ENCODE measurements around the gene NFAT5. TPM values are rescaled to one million over a fixed set of nuclear protein-coding genes. Genes with fewer than 3 reads are reported as not detected.

NFAT5 gene
- total RNA-seq, 1 experiment from 2014 or later, result 21.0 TPM

DNA sequence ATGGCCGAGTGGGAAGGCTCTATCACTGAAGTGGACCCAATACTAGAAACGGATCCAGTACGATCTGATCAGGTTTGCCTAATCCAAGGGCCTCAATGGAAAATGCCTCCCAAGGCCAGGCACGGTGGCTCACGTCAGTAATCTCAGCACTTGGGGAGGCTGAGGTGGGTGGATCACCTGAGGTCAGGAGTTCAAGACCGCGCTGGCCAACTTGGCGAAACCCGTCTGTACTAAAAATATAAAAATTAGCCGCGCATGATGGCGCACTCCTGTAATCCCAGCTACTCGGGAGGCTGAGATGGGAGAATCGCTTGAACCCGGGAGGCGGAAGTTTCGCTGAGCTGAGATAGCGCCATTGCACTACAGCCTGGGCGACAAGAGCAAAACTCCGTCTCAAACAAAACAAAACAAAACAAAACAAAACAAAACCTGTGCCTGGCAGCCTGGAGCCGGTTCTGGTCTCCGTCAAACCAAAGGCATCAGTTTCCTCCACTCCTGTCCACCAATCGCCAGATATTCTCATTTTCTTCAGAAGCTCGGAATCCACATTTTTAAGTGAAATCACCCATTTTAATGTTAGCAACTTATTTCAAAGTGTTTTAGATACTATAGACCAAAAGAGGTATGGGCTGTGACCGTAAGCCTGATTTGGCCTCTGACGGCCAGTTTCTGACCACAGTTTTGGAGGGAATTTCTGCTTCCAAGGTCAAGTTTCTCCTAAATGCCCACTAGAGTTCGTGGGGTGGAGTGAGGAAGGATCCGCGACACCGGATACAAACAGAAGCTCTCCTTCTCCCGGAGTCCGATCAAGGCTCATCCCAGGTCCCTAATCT is 159.9 kb downstream of the NFAT5 start:
- peak; percentile 33 for DNase-seq
- Histone ChIP-seq H4K5ac (ENCODE audit: insufficient read length, low read depth, low read length) (no peak overlapping the region), H2BK20ac (ENCODE audit: low read depth, low read length, poor library complexity, severe bottlenecking) (no peak overlapping the region), H2BK5ac (ENCODE audit: insufficient read length, low read length) (no peak overlapping the region), H2BK15ac (ENCODE audit: low read depth, low read length) (no peak overlapping the region), H4K20me1 (ENCODE audit: control insufficient read depth, insufficient read depth, insufficient read length) (no peaks in the 10 kb centered on the region), H3K4me2 (ENCODE audit: insufficient read depth, insufficient read length, low read length) (peak overlapping the region; percentile 78), H2AK5ac (ENCODE audit: insufficient read length, low read length) (no peak overlapping the region), H2BK12ac (ENCODE audit: insufficient read length, low read depth, low read length) (no peak overlapping the region), H3K14ac (ENCODE audit: insufficient read depth, low read length) (peak overlapping the region; percentile 92), H3K9me3 (ENCODE audit: control insufficient read depth, low read depth, low read length) (no peaks in the 10 kb centered on the region), H3K9ac (ENCODE audit: extremely low read depth, insufficient read length, low read length) (peak overlapping the region; percentile 90), H2BK120ac (ENCODE audit: low read depth, low read length, poor library complexity, severe bottlenecking) (no peak overlapping the region), H3T11ph (ENCODE audit: low read length) (no peak overlapping the region), H3K79me1 (ENCODE audit: insufficient read depth, low read depth, low read length, poor library complexity, severe bottlenecking) (no peaks in the 10 kb centered on the region), H3K27me3 (ENCODE audit: insufficient read depth, low read length) (no peaks in the 10 kb centered on the region), H3K56ac (ENCODE audit: insufficient read length, low read depth, low read length) (no peak overlapping the region), H2AFZ (ENCODE audit: low read length) (no peak overlapping the region), H3K18ac (ENCODE audit: insufficient read length, low read depth, low read length) (peak overlapping the region; percentile 84), H4K8ac (replicated peaks; ENCODE audit: insufficient read length, low read depth, low read length) (no peak overlapping the region), H4K91ac (ENCODE audit: insufficient read length, low read depth, low read length) (no peak overlapping the region), H3K23me2 (ENCODE audit: insufficient read length, low read depth, low read length, poor library complexity, severe bottlenecking) (peaks cover 12% of the 10 kb centered on the region), H3K27ac (ENCODE audit: insufficient read length, low read depth, low read length) (peak overlapping the region; percentile 80), H3K4me1 (ENCODE audit: insufficient read depth, low read length) (no peaks in the 10 kb centered on the region; the same call in 1 of the 2 replicates), H3K79me2 (ENCODE audit: insufficient read depth, low read length) (peaks cover 2% of the 10 kb centered on the region; the same call in 1 of the 2 replicates), H3K4ac (ENCODE audit: low read depth, low read length) (no peak overlapping the region), H3K23ac (ENCODE audit: insufficient read length, low read depth, low read length) (no peak overlapping the region)
- TF ChIP-seq, protein P1, sequence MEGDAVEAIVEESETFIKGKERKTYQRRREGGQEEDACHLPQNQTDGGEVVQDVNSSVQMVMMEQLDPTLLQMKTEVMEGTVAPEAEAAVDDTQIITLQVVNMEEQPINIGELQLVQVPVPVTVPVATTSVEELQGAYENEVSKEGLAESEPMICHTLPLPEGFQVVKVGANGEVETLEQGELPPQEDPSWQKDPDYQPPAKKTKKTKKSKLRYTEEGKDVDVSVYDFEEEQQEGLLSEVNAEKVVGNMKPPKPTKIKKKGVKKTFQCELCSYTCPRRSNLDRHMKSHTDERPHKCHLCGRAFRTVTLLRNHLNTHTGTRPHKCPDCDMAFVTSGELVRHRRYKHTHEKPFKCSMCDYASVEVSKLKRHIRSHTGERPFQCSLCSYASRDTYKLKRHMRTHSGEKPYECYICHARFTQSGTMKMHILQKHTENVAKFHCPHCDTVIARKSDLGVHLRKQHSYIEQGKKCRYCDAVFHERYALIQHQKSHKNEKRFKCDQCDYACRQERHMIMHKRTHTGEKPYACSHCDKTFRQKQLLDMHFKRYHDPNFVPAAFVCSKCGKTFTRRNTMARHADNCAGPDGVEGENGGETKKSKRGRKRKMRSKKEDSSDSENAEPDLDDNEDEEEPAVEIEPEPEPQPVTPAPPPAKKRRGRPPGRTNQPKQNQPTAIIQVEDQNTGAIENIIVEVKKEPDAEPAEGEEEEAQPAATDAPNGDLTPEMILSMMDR (conservative IDR thresholded peaks at IDR 0.05), result no peak
- H3K36me3 Mint-ChIP-seq (ENCODE audit: insufficient read depth in 1 of 3, low read depth in 3 of 3), result peaks cover 0 to 10% (median 5%) of the 10 kb centered on the region in 3 experiments; a peak in 5 of 7 replicates
- peak overlapping the region; percentile 81 to 91 for H3K4me3 Mint-ChIP-seq
- H3K4me1 Mint-ChIP-seq, result peaks cover 32 to 43% of the 10 kb centered on the region in 2 experiments
- H3K9me3 Mint-ChIP-seq, result no peaks in the 10 kb centered on the region; a peak in 1 of 5 replicates
- H3K27me3 Mint-ChIP-seq (ENCODE audit: low read depth), result no peaks in the 10 kb centered on the region
- WGBS (ENCODE audit: extremely low coverage, insufficient read length, low lambda C conversion rate), result no CpG with 5 or more reads among the region's 32 CpGs
- peak overlapping the region; percentile 92 to 100 (median 100) for H3K27ac Mint-ChIP-seq

Data from H9 (cell line).